Natural killer cell treated with Interleukin-12 subunit alpha and Interleukin-12 subunit beta and Interleukin-15 and Interleukin-18, amount 100 ng/mL, for 72 hours (primary cell): ENCODE results near the gene ST3GAL3. TPM values are rescaled to one million over a fixed set of nuclear protein-coding genes. Genes with fewer than 3 reads are reported as not detected.

Experiments
- ATAC-seq, 2 donors: fragments of 150-1000 bp; cut with Tn5 transposase in 1 of 2; sonication (Bioruptor Pico), chemical (Tn5 transposase) in 1 of 2; 2 replicates each; pipeline ENCODE4 v1.10.0; 2021
- DNase-seq: peaks from one replicate; pipeline ENCODE4 v3.0.0; 2022; ENCODE audit warnings: low spot score
- H3K27ac Mint-ChIP-seq, 2 donors: 1 replicate in 1 of 2; 2 replicates in 1 of 2; pipeline ENCODE4 v1.8.0; 2022; ENCODE audit warnings: mixed read lengths in 2 of 2, mild to moderate bottlenecking in 1 of 2, moderate library complexity in 1 of 2
- H3K27me3 Mint-ChIP-seq, 2 donors: 1 replicate in 1 of 2; 2 replicates in 1 of 2; pipeline ENCODE4 v1.8.0; 2022; ENCODE audit warnings: mixed read lengths in 2 of 2
- H3K36me3 Mint-ChIP-seq: one replicate; pipeline ENCODE4 v1.8.0; 2022; ENCODE audit warnings: mixed read lengths
- H3K4me1 Mint-ChIP-seq, 2 donors: 1 replicate in 1 of 2; 2 replicates in 1 of 2; pipeline ENCODE4 v1.8.0; 2022; ENCODE audit warnings: low read depth in 2 of 2, mixed read lengths in 2 of 2, mild to moderate bottlenecking in 1 of 2
- H3K4me3 Mint-ChIP-seq: one replicate; pipeline ENCODE4 v1.8.0; 2022; ENCODE audit warnings: mixed read lengths
- H3K9me3 Mint-ChIP-seq: 2 replicates; pipeline ENCODE4 v1.8.0; 2022; ENCODE audit warnings: mixed read lengths
- total RNA-seq, 2 donors: library from RNA; stranded (reverse); gene quantifications; one replicate each; pipeline ENCODE4 v1.2.3, GENCODE V29; 2022

Gene ST3GAL3
- total RNA-seq, 2 donors from 2014 or later, result 20.7 to 49.4 TPM

DNA sequence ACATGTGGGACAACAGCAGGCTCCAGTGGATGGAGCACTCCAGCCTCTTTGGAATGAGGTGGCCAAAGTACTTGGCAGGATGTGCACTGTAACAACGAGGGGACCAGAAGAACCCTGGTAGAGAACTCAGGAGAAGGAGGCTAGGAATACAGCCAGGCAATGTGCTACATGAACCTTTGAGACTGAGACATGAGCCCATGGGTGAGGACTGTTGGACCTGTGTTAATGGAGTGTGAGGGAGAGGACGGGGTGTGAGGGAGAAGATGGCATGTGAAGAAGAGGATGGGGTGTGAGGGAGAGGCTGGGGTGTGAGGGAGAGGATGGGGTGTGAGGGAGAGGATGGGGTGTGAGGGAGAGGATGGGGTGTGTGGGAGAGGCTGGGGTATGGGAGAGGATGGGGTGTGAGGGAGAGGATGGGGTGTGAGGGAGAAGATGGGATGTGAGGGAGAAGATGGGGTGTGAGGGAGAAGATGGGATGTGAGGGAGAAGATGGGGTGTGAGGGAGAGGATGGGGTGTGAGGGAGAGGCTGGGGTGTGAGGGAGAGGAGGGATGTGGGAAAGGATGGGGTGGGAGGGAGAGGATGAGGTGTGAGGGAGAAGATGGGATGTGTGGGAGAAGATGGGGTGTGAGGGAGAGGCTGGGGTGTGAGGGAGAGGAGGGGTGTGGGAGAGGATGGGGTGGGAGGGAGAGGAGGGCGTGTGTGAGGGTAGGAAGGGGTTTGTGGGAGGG, 164.0 kb downstream of the ST3GAL3 start:
- no peak for ATAC-seq
- Mint-ChIP-seq H3K9me3 (no peaks in the 10 kb centered on the region), H3K27me3 (no peaks in the 10 kb centered on the region), H3K4me3 (no peak overlapping the region), H3K27ac (peak overlapping the region in 1 of 2 donors; percentile 62), H3K4me1 (peaks cover 9 to 26% of the 10 kb centered on the region in 2 donors), H3K36me3 (no peaks in the 10 kb centered on the region)
- no peak for DNase-seq

DNA sequence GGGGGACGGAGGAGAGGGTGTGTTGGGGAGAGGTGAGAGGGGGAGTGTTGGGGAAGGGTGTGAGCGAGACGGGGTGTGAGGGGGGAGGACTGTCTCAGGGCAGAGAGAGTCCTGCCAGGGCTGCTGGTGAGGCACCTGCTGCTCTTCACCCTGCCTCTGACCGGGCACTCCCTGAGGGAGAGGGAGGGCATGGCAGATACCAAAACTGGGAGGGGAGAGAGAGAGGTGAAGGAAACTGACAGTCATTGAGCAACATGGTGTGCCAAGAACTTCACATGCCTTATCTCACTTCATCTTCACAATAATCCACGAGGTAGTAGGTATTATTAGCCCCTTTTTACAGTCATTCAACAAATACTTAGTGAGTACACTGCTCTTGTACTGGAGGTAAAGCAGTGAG, 164.9 kb downstream of the ST3GAL3 start:
- Mint-ChIP-seq H3K4me3 (no peak overlapping the region), H3K27me3 (no peaks in the 10 kb centered on the region), H3K27ac (no peak overlapping the region), H3K4me1 (peaks cover 6 to 16% of the 10 kb centered on the region in 2 donors), H3K36me3 (no peaks in the 10 kb centered on the region), H3K9me3 (no peaks in the 10 kb centered on the region)
- ATAC-seq (peak in 1 of 2 donors; percentile 58), DNase-seq (no peak)

DNA sequence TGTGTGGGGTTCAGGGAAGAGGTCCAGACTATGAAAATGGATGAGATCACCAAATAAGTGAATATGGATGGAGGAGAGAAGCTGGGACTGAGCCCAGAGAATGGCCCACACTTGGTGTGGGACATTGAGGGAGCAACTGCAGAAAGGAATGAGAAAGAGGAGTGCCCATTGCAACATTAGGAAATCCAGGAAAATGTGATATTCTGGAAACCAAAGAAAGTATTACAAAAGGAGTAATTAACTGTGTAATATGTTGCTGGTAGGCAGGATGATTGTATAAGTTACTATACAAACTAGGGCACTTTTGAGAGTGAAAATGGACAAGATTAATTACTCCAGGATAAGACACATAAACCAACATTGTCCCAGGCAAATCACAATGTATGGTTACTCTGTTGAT, 166.5 kb downstream of the ST3GAL3 start:
- Mint-ChIP-seq H3K27ac (no peak overlapping the region), H3K9me3 (no peaks in the 10 kb centered on the region), H3K4me1 (peaks cover 0 to 11% of the 10 kb centered on the region in 2 donors), H3K4me3 (no peak overlapping the region), H3K36me3 (no peaks in the 10 kb centered on the region), H3K27me3 (no peaks in the 10 kb centered on the region)
- DNase-seq, result no peak
- no peak for ATAC-seq

DNA sequence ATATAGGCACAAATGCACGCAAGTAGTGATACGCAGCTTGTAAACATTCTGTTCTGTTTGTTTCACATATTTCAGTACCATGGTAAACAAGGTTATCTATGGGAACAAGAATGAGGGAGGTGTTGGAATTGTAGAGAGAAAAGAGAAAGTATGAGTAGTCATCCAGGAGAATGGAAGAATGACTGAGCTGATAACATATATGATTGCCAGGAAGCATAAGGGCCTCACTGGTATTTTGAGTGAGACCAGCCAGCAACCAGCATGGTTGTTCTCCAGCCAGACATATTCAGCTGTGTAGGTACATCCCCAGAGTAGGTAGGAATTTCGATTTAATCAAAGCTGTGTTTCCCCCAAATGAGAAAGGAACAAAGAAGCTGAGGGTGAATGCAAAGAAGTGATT, 167.4 kb downstream of the ST3GAL3 start:
- H3K4me3 Mint-ChIP-seq, result no peak overlapping the region

DNA sequence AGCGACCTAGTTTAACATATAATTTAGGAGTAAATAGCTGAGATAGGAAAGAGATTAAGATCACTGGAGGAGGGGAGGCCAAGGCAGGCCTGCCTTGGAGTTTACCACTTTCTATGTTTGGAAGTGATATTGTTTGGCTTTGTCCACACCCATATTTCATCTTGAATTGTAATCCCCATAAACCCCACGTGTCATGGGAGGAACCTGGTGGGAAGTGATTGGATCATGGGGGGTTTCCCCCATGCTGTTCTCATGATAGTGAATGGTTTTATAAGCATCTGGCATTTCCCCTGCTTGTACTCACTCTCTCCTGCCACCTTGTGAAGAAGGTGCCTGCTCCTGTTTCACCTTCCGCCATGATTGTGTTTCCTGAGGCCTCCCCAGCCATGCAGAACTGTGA, 168.0 kb downstream of the ST3GAL3 start:
- Mint-ChIP-seq H3K4me1 (peaks cover 0 to 9% of the 10 kb centered on the region in 2 donors), H3K27ac (no peak overlapping the region)
- no peak for DNase-seq

More for the DNA sequence above, 167.4 kb downstream of the ST3GAL3 start:
- H3K4me1 Mint-ChIP-seq, result peaks cover 0 to 11% of the 10 kb centered on the region in 2 donors
- H3K27me3 Mint-ChIP-seq, result no peaks in the 10 kb centered on the region
- H3K36me3 Mint-ChIP-seq, result no peaks in the 10 kb centered on the region
- no peaks in the 10 kb centered on the region for H3K9me3 Mint-ChIP-seq
- no peak for ATAC-seq
- H3K27ac Mint-ChIP-seq, result no peak overlapping the region
- no peak for DNase-seq

DNA sequence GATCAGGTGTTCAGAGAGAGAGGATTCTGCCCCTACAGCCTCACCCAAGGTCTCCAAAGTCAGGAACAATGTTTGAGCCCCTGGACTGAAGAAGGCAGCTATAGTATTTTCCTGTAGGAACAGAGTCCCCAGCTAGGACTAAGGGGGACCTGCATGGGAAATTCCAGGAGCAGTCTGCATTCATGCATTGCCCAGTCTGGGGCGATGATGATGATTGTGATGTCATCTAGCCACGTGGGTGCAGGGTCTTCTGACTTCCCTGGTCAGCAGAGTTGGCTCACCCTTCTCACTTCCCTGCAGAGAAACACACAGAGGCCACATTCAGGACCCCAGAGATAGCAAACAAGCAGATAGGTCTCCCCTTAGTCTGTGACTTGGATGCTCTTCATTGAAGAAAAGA, 169.8 kb downstream of the ST3GAL3 start:
- no peaks in the 10 kb centered on the region for H3K4me1 Mint-ChIP-seq
- H3K27ac Mint-ChIP-seq, result no peak overlapping the region
- H3K27me3 Mint-ChIP-seq, result no peaks in the 10 kb centered on the region
- H3K36me3 Mint-ChIP-seq, result no peaks in the 10 kb centered on the region
- H3K4me3 Mint-ChIP-seq, result no peak overlapping the region
- no peaks in the 10 kb centered on the region for H3K9me3 Mint-ChIP-seq
- ATAC-seq, result no peak
- DNase-seq, result no peak

More for the DNA sequence above, 168.0 kb downstream of the ST3GAL3 start:
- Mint-ChIP-seq H3K4me3 (no peak overlapping the region), H3K27me3 (no peaks in the 10 kb centered on the region), H3K9me3 (no peaks in the 10 kb centered on the region), H3K36me3 (no peaks in the 10 kb centered on the region)
- no peak for ATAC-seq

DNA sequence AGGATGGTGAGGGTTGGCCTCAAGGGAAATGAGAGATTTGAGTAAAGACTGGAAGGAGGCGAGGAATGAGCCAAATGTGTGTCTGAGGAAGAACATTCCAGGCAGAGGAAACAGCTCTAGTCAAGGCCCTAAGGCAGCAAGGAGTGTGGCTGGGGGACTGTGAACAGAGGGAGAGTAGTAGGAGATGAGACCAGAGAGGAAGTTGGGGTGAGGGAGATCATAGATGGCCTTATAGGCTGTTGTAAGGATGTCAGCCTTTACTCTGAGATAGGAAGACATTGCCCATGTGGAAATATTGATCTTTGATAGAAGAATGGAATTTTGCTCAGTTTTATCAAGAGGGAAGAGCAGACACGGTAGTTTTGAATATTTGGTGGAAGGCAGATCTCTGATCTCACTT, 171.1 kb downstream of the ST3GAL3 start:
- no peaks in the 10 kb centered on the region for H3K9me3 Mint-ChIP-seq
- no peaks in the 10 kb centered on the region for H3K4me1 Mint-ChIP-seq
- no peak for ATAC-seq

DNA sequence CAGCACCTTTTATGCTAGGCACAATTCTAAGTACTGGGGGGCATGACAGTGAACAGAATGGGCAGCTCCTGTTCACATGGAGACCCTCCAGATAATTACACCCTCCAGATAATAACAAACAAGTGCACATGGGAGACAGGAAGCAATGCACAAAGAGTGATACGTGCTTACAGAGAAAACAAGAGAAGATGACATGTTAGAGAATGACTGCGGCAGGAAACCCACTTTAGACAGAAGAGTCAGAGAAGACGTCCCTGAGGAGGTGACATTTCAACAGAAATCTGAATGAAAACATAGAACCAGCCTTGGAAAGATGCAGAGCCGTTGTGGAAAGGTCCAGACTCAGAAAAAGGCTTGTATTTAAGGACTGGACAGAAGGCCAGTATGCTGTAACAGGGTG, 171.5 kb downstream of the ST3GAL3 start:
- Mint-ChIP-seq H3K9me3 (no peaks in the 10 kb centered on the region), H3K27me3 (no peaks in the 10 kb centered on the region), H3K36me3 (no peaks in the 10 kb centered on the region), H3K4me3 (no peak overlapping the region), H3K27ac (no peak overlapping the region), H3K4me1 (no peaks in the 10 kb centered on the region)
- no peak for DNase-seq
- no peak for ATAC-seq

More for the DNA sequence above, 171.1 kb downstream of the ST3GAL3 start:
- no peaks in the 10 kb centered on the region for H3K27me3 Mint-ChIP-seq
- no peaks in the 10 kb centered on the region for H3K36me3 Mint-ChIP-seq
- no peak overlapping the region for H3K4me3 Mint-ChIP-seq
- no peak overlapping the region for H3K27ac Mint-ChIP-seq
- no peak for DNase-seq

DNA sequence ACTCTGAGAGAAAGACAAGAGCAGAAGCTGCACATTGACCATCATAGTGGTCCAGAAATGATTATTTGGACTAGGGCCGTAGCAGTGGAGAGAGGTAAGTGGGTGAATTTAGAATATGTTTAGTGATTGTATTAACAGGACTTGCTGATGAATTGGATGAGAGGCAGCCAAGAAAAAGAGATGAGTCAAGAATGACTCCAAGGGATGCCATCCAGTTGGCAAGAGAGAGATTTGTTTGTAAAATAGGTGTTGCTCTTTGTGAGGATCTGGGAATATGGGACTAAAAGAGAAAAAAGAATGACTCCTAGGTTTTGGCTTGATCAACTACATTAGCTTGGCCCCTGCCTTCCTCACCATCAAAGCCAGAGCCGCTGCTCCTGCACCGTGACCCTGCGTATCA, 172.1 kb downstream of the ST3GAL3 start:
- Mint-ChIP-seq H3K36me3 (no peaks in the 10 kb centered on the region), H3K4me3 (no peak overlapping the region), H3K4me1 (no peaks in the 10 kb centered on the region), H3K27me3 (no peaks in the 10 kb centered on the region), H3K9me3 (no peaks in the 10 kb centered on the region), H3K27ac (no peak overlapping the region)
- DNase-seq (no peak), ATAC-seq (no peak)

DNA sequence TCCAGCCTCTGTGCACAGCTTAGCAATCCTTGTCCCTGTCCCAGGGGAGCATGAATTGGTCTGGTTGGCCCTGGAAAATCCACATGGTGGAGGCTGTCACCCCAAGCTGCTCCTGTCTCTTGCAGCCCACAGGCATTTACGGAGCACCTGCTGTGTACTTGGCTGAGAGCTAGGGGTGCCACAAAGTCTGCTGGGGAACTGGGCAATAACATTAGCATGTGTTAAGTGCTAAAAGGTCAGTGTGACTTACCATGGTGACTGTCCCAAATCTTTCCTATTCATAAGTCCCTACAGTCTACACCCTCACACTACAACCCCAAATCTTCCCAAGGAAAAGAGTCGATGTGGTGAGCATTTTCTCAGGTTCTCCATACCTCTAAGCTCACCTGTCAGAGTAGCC, 172.7 kb downstream of the ST3GAL3 start:
- H3K9me3 Mint-ChIP-seq, result no peaks in the 10 kb centered on the region
- H3K36me3 Mint-ChIP-seq, result no peaks in the 10 kb centered on the region
- no peaks in the 10 kb centered on the region for H3K4me1 Mint-ChIP-seq
- ATAC-seq (no peak), DNase-seq (no peak)
- no peaks in the 10 kb centered on the region for H3K27me3 Mint-ChIP-seq
- no peak overlapping the region for H3K4me3 Mint-ChIP-seq
- H3K27ac Mint-ChIP-seq, result no peak overlapping the region

DNA sequence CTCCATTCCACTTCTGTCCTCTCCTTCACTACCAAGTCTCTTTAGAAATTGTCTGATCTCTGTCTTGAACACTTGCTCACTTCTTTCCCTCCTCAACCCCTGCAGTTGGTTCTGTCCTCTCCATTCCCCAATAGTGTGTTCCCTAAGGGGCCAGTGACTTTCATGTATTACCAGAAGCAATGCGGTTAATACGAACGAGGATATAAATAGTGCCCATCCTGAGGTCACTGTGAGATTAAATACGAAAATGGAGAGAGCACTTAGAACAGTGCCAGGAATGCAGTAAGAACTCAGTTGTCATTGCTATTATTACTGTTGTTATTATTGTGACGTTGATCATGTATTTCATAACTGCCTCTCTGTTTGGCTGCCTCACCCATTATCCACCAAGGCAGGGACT, 173.3 kb downstream of the ST3GAL3 start:
- ATAC-seq (no peak), DNase-seq (no peak)
- Mint-ChIP-seq H3K36me3 (no peaks in the 10 kb centered on the region), H3K4me1 (no peaks in the 10 kb centered on the region), H3K4me3 (no peak overlapping the region), H3K27ac (no peak overlapping the region), H3K27me3 (no peaks in the 10 kb centered on the region), H3K9me3 (no peaks in the 10 kb centered on the region)

DNA sequence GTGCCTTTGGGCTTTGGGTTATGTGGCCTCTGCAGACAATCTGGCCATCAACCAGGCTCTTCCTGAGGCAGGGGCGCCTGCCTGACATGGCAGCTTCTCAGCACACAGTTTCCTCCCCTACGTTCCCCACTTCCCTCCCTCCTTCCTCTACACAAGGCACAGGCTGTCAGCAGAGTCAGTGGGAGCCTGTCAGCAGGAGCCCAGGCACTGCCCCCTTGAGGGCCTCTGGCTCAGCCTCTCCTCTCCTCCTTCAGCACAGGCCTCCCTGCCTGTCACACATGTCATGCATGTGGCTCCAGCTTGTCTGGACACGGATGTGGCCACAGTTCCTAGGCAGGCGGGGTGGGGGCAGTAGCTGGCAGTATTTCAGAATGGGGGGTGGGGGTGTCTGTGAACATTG, 174.1 kb downstream of the ST3GAL3 start:
- DNase-seq, result no peak
- Mint-ChIP-seq H3K27ac (no peak overlapping the region), H3K9me3 (no peaks in the 10 kb centered on the region), H3K4me1 (no peaks in the 10 kb centered on the region), H3K4me3 (no peak overlapping the region), H3K27me3 (no peaks in the 10 kb centered on the region), H3K36me3 (no peaks in the 10 kb centered on the region)
- ATAC-seq, result no peak

DNA sequence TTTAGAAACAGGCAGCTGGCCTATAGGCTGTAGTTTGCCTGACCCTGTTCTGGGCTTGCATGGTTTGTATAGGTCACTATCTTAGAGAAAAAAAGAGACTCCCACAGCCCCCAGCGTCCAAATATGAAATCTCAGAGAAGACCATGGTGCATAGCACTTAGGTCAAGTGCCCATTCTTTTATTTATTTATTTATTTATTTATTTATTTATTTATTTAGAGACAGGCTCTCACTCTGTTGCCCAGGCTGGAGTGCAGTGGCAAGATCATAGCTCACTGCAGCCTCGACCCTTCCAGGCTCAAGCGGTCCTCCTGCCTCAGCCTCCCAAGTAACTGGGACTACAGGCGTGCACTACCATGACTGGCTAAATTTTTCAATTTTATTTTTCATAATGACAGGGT, 175.4 kb downstream of the ST3GAL3 start:
- H3K4me1 Mint-ChIP-seq, result no peaks in the 10 kb centered on the region
- ATAC-seq (no peak), DNase-seq (no peak)
- no peak overlapping the region for H3K27ac Mint-ChIP-seq
- H3K36me3 Mint-ChIP-seq, result no peaks in the 10 kb centered on the region
- no peaks in the 10 kb centered on the region for H3K9me3 Mint-ChIP-seq
- H3K4me3 Mint-ChIP-seq, result no peak overlapping the region
- H3K27me3 Mint-ChIP-seq, result no peaks in the 10 kb centered on the region

DNA sequence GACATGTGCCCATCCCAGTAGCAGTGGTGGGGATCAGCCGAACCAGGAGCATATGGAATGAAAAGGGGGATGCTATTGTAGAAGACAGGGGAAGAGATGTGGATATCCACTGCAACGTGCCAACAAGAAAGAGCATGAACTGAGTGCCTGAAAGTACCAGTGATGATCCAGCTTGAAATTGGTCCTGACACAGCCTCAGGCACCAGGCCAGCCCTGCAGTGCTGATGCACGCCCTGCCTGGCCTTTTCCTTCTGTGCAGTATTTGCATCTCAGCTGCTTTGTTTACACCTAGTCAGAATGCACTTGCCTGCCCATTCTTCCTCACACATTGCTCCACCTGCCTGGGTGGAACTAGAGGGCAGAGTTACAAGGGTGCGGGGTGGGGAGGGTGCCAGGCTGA, 176.0 kb downstream of the ST3GAL3 start:
- H3K36me3 Mint-ChIP-seq, result no peaks in the 10 kb centered on the region
- no peak overlapping the region for H3K4me3 Mint-ChIP-seq
- DNase-seq, result no peak
- no peaks in the 10 kb centered on the region for H3K27me3 Mint-ChIP-seq
- no peaks in the 10 kb centered on the region for H3K4me1 Mint-ChIP-seq
- H3K27ac Mint-ChIP-seq, result no peak overlapping the region
- ATAC-seq, result no peak
- H3K9me3 Mint-ChIP-seq, result no peaks in the 10 kb centered on the region

DNA sequence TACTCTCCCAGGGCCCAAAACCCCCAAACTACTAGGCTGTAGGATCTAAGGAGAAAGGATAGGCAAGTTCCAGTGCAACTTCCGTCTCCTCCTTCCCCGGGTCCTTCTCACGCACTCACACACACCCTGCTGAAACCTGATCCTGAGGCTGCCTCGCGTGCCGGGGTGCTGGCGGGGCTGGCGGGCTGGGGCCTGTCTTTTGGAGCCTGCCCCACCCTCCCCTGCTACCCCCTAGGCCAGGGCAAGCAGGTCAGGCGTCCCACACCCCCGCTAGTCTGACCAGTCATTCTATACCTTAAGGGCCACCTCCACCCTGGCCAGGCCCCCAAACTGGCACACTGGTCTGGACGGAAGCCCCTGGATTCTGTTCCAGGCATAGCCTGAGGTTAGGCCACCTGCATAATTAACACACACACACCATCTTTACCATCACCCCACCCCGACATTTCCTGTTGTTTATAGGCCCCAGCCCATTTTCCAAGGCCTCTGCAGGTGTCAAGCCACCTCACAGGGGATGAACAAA, 178.0 kb downstream of the ST3GAL3 start:
- no peaks in the 10 kb centered on the region for H3K27me3 Mint-ChIP-seq

More for the DNA sequence above, 178.0 kb downstream of the ST3GAL3 start:
- Mint-ChIP-seq H3K9me3 (no peaks in the 10 kb centered on the region), H3K4me1 (no peaks in the 10 kb centered on the region), H3K4me3 (no peak overlapping the region), H3K27ac (no peak overlapping the region), H3K36me3 (no peaks in the 10 kb centered on the region)
- DNase-seq, result no peak
- ATAC-seq, result no peak
